ENCODE results near the gene LPA. TPM values are rescaled to one million over a fixed set of nuclear protein-coding genes. Genes with fewer than 3 reads are reported as not detected.

The LPA gene
- total and polyA plus RNA-seq, 2 donors = 0.05 to 0.14 TPM

Other genes starting within 250 kb of the LPA start
- 0.14 TPM for gene PLG, start 38.0 kb upstream of the LPA start, total RNA-seq
- gene PLG, start 38.0 kb upstream of the LPA start, polyA plus RNA-seq = 0.07 TPM

Data from thymus (tissue), 2 donors.